GM12878 (cell line): ENCODE results near the gene RHOT1.
"Not testable (repeated sequence)": the region's sequence is repeated elsewhere in the genome, so short reads cannot be mapped to it uniquely, and the experiment has no call there.

Source experiments
- ATF7 ChIP-seq: fragments of 450-650 bp; IDR thresholded peaks from 2 replicates; pipeline ENCODE4 v1.6.1; 2016; ENCODE audit warnings: low read depth, mild to moderate bottlenecking
- CTCF ChIP-seq, 3 experiments: IDR thresholded peaks in 2 of 3; conservative IDR thresholded peaks in 1 of 3; 2 replicates each; pipeline ENCODE4 v1.5.1; 2011; ENCODE audit warnings: low read depth in 3 of 3, low read length in 3 of 3, mild to moderate bottlenecking in 3 of 3, control low read depth in 2 of 3, moderate library complexity in 2 of 3, inconsistent platforms in 1 of 3, mixed read lengths in 1 of 3; ENCODE audit not compliant: control insufficient read depth in 2 of 3, insufficient read depth in 1 of 3; ENCODE audit errors: extremely low read depth in 1 of 3
- EGR1 ChIP-seq, 2 experiments: IDR thresholded peaks; 1 replicate in 1 of 2; 2 replicates in 1 of 2; pipeline ENCODE4 v1.6.1; 2011 to 2012; ENCODE audit warnings: low read depth in 2 of 2, low read length in 2 of 2, borderline replicate concordance in 1 of 2, mild to moderate bottlenecking in 1 of 2, moderate library complexity in 1 of 2
- IRF5 ChIP-seq: fragments of 450-650 bp; IDR thresholded peaks from 2 replicates; pipeline ENCODE4 v1.6.1; 2017; ENCODE audit warnings: borderline replicate concordance
- POLR2A ChIP-seq: IDR thresholded peaks from 2 replicates; pipeline ENCODE4 v1.6.1; 2011; ENCODE audit warnings: low read depth, mild to moderate bottlenecking, low read length
- RAD21 ChIP-seq: IDR thresholded peaks from 2 replicates; pipeline ENCODE4 v1.6.1; 2011; ENCODE audit warnings: mild to moderate bottlenecking, low read depth, low read length, moderate library complexity; ENCODE audit not compliant: insufficient read depth
- REST ChIP-seq: IDR thresholded peaks from 2 replicates; pipeline ENCODE4 v1.6.1; 2012; ENCODE audit warnings: mild to moderate bottlenecking, low read depth, low read length

- not testable (repeated sequence) for TF ChIP-seq IRF5; CTCF (IDR thresholded peaks at IDR 0.05 in 2 of 3, conservative IDR thresholded peaks at IDR 0.05 in 1 of 3; ENCODE audit: control insufficient read depth in 2 of 3, extremely low read depth in 1 of 3, insufficient read depth in 1 of 3, low read depth in 3 of 3, low read length in 3 of 3); POLR2A; REST; EGR1 (IDR thresholded peaks at IDR 0.05; ENCODE audit: borderline replicate concordance in 1 of 2, low read depth in 2 of 2, low read length in 2 of 2); ATF7; RAD21
Measured at GRCh38 chr17:32178679-32179078, 36.4 kb downstream of the RHOT1 start.
